PFSK-1 (cell line): ENCODE results near the gene GHRHR.

Source experiments
- POLR2AphosphoS5 ChIP-seq: IDR thresholded peaks from 2 replicates; pipeline ENCODE4 v1.6.1; 2012; ENCODE audit warnings: low read depth, mild to moderate bottlenecking, control low read depth, low read length, moderate library complexity
- REST ChIP-seq, 2 experiments: IDR thresholded peaks; 2 replicates each; pipeline versions ENCODE4 v1.6.1 to v1.8.0; 2011 to 2012; ENCODE audit warnings: low read depth in 2 of 2, low read length in 2 of 2, control low read depth in 1 of 2, inconsistent platforms in 1 of 2, mild to moderate bottlenecking in 1 of 2, moderate library complexity in 1 of 2; ENCODE audit not compliant: insufficient read depth in 1 of 2
- SIN3A ChIP-seq: IDR thresholded peaks from 2 replicates; pipeline ENCODE4 v1.6.1; 2012; ENCODE audit warnings: mild to moderate bottlenecking, low read length, moderate library complexity, borderline replicate concordance; ENCODE audit not compliant: insufficient read depth
- TAF1 ChIP-seq: IDR thresholded peaks from 2 replicates; pipeline ENCODE4 v1.6.1; 2012; ENCODE audit warnings: low read length, control low read depth, borderline replicate concordance; ENCODE audit not compliant: insufficient read depth

- TF ChIP-seq POLR2AphosphoS5 (no peak), TAF1 (no peak), REST (IDR thresholded peaks at IDR 0.05; ENCODE audit: insufficient read depth in 1 of 2, low read depth in 2 of 2, low read length in 2 of 2) (no peak), SIN3A (no peak)
Observed at GRCh38 chr7:30937416-30937815, 26.3 kb upstream of the GHRHR start.
